ENCODE results near the gene BTBD1. TPM values are rescaled to one million over a fixed set of nuclear protein-coding genes. Genes with fewer than 3 reads are reported as not detected.
"Not testable (repeated sequence)": the region's sequence is repeated elsewhere in the genome, so short reads cannot be mapped to it uniquely, and the experiment has no call there.

The BTBD1 gene
- polyA plus RNA-seq, 1 of the 3 experiments (the other 2 are of a cell fraction): 34.4 TPM

- Histone ChIP-seq H3K9ac (no peak overlapping the region), H3K27me3 (ENCODE audit: insufficient read depth) (no peaks in the 10 kb centered on the region; the same call in 1 of the 2 replicates), H3K4me1 (ENCODE audit: control insufficient read depth in 1 of 2, insufficient read depth in 2 of 2, low read depth in 1 of 2, low read length in 1 of 2) (no peaks in the 10 kb centered on the region), H3K9me3 (no peaks in the 10 kb centered on the region), H3K27ac (ENCODE audit: low read depth in 2 of 2, low read length in 1 of 2) (no peak overlapping the region), H3K36me3 (replicated peaks in 1 of 2; ENCODE audit: control insufficient read depth in 1 of 2, insufficient read depth in 2 of 2, low read length in 1 of 2) (no peaks in the 10 kb centered on the region), H3K4me3 (ENCODE audit: low read depth in 2 of 2, low read length in 1 of 2) (no peak overlapping the region), H3K9me2 (no peaks in the 10 kb centered on the region), H4K20me1 (ENCODE audit: insufficient read depth) (no peaks in the 10 kb centered on the region), H2AFZ (ENCODE audit: low read depth) (peak overlapping the region; percentile 29; the same call in 1 of the 2 replicates), H3F3A (replicated peaks; ENCODE audit: insufficient read depth) (no peaks in the 10 kb centered on the region), H3K4me2 (no peak overlapping the region), H3K79me2 (ENCODE audit: insufficient read depth) (no peaks in the 10 kb centered on the region)
- ChIA-PET CTCF (interaction anchor here (0.9 kb wide), 1 partner anchor 25 kb away, joined by 3 read pairs; the partner anchor contains the start of gene BTBD1), POLR2A (no interaction called here)
- TF ChIP-seq RFX5 (IDR thresholded peaks at IDR 0.05; ENCODE audit: low read length): no peak
- TF ChIP-seq POLR2AphosphoS5 (IDR thresholded peaks at IDR 0.05; ENCODE audit: low read depth, low read length): no peak
- TF ChIP-seq ELF1 (IDR thresholded peaks at IDR 0.05): no peak
- no peak for TF ChIP-seq USF2 (IDR thresholded peaks at IDR 0.05; ENCODE audit: borderline replicate concordance, low read depth, low read length)
- TF ChIP-seq FOXM1 (IDR thresholded peaks at IDR 0.05; ENCODE audit: low read depth): no peak
- no peak for TF ChIP-seq FOXJ3 (CRISPR knock-in tag; IDR thresholded peaks at IDR 0.05)
- TF ChIP-seq, protein P1, sequence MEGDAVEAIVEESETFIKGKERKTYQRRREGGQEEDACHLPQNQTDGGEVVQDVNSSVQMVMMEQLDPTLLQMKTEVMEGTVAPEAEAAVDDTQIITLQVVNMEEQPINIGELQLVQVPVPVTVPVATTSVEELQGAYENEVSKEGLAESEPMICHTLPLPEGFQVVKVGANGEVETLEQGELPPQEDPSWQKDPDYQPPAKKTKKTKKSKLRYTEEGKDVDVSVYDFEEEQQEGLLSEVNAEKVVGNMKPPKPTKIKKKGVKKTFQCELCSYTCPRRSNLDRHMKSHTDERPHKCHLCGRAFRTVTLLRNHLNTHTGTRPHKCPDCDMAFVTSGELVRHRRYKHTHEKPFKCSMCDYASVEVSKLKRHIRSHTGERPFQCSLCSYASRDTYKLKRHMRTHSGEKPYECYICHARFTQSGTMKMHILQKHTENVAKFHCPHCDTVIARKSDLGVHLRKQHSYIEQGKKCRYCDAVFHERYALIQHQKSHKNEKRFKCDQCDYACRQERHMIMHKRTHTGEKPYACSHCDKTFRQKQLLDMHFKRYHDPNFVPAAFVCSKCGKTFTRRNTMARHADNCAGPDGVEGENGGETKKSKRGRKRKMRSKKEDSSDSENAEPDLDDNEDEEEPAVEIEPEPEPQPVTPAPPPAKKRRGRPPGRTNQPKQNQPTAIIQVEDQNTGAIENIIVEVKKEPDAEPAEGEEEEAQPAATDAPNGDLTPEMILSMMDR (IDR thresholded peaks at IDR 0.05): no peak
- TF ChIP-seq EZH2phosphoT487 (IDR thresholded peaks at IDR 0.05; ENCODE audit: borderline replicate concordance, low read depth): no peak
- TF ChIP-seq FOSL2 (IDR thresholded peaks at IDR 0.05; ENCODE audit: borderline replicate concordance, low read depth): no peak
- no peak for DNase-seq
- WGBS (ENCODE audit: low lambda C conversion rate): 84% methylated on average over 4 of the region's 4 CpGs
Measured at GRCh38 chr15:83092309-83092976, 25.4 kb upstream of the BTBD1 start.

DNA sequence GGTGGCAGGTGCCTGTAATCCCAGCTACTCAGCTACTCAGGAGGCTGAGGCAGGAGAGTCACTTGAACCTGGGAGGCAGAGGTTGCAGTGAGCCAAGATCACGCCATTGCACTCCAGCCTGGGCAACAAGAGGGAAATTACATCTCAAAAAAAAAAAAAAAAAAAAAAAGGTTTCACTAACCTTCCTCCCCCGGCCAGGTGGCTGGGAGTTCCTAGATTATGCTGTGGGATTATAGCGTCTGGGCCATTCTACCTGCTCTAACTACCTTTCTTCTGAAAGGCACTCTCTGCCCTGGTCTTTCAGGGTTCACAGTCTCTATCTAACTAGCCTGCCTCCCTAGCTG is 24.9 kb upstream of the BTBD1 start:
- H3K4me1 ChIP-seq (ENCODE audit: control insufficient read depth in 1 of 2, insufficient read depth in 2 of 2, low read depth in 1 of 2, low read length in 1 of 2); H3K79me2 ChIP-seq (ENCODE audit: insufficient read depth); H3K4me3 ChIP-seq (ENCODE audit: low read depth in 2 of 2, low read length in 1 of 2); H3K27me3 ChIP-seq (ENCODE audit: insufficient read depth); H3K9me2 ChIP-seq; H3K27ac ChIP-seq (ENCODE audit: low read depth in 2 of 2, low read length in 1 of 2); H3K36me3 ChIP-seq (replicated peaks in 1 of 2; ENCODE audit: control insufficient read depth in 1 of 2, insufficient read depth in 2 of 2, low read length in 1 of 2); H3K9me3 ChIP-seq; H4K20me1 ChIP-seq (ENCODE audit: insufficient read depth); H3K4me2 ChIP-seq; H3F3A ChIP-seq (replicated peaks; ENCODE audit: insufficient read depth); CTCF ChIA-PET; DNase-seq; H3K9ac ChIP-seq: not testable (repeated sequence)
- H2AFZ ChIP-seq (ENCODE audit: low read depth): peak overlapping the region; percentile 29; the same call in 1 of the 2 replicates
- POLR2A ChIA-PET: interaction anchor here (0.6 kb wide), 1 partner anchor 12 kb away, joined by 3 read pairs; no protein-coding TSS in a partner anchor
- 68% methylated on average over 3 of the region's 3 CpGs for WGBS (ENCODE audit: low lambda C conversion rate)
